Measurements from ENCODE around the gene KRT35.

KRT35 gene

GRCh38 chr17:41481036-41481435, at the start of gene KRT35:
TSS of gene KRT35 (minus strand) at chr17:41481151. CDS start at chr17:41481097, 54 bp downstream.
- DNase-seq (ENCODE audit: low spot score): no peak

- peak; percentile 78 for DNase-seq (ENCODE audit: low spot score)
Observed at GRCh38 chr17:41530062-41531048, 49.4 kb upstream of the KRT35 start.

GRCh38 chr17:41529491-41529915, 48.6 kb upstream of the KRT35 start:
- DNase-seq (ENCODE audit: low spot score): no peak

- DNase-seq (ENCODE audit: low spot score): no peak
Observed at GRCh38 chr17:41528959-41529353, 48.0 kb upstream of the KRT35 start.

GRCh38 chr17:41527063-41528023, 46.4 kb upstream of the KRT35 start:
- no peak for DNase-seq (ENCODE audit: low spot score)

GRCh38 chr17:41524261-41524660, 43.3 kb upstream of the KRT35 start:
- no peak for DNase-seq (ENCODE audit: low spot score)

- no peak for DNase-seq (ENCODE audit: low spot score)
Observed at GRCh38 chr17:41523787-41524186, 42.8 kb upstream of the KRT35 start.

GRCh38 chr17:41523225-41523593, 42.3 kb upstream of the KRT35 start:
- no peak for DNase-seq (ENCODE audit: low spot score)

GRCh38 chr17:41522301-41523224, 41.6 kb upstream of the KRT35 start:
- DNase-seq (ENCODE audit: low spot score): no peak

- peak; percentile 72 for DNase-seq (ENCODE audit: low spot score)
Observed at GRCh38 chr17:41521574-41522261, 40.8 kb upstream of the KRT35 start.

GRCh38 chr17:41520821-41521521, 40.0 kb upstream of the KRT35 start:
- no peak for DNase-seq (ENCODE audit: low spot score)

GRCh38 chr17:41519501-41520224, 38.7 kb upstream of the KRT35 start:
- no peak for DNase-seq (ENCODE audit: low spot score)

- no peak for DNase-seq (ENCODE audit: low spot score)
Observed at GRCh38 chr17:41518789-41519449, 38.0 kb upstream of the KRT35 start, which contains the start of gene KRT15. TSS of gene KRT15 (minus strand) at chr17:41518890. CDS start at chr17:41518827, 63 bp downstream.

GRCh38 chr17:41518031-41518430, 37.1 kb upstream of the KRT35 start:
- DNase-seq (ENCODE audit: low spot score): no peak

- DNase-seq (ENCODE audit: low spot score): no peak
Observed at GRCh38 chr17:41516830-41517283, 35.9 kb upstream of the KRT35 start.

GRCh38 chr17:41516147-41516829, 35.3 kb upstream of the KRT35 start:
- no peak for DNase-seq (ENCODE audit: low spot score)

- DNase-seq (ENCODE audit: low spot score): no peak
Observed at GRCh38 chr17:41513168-41513547, 32.2 kb upstream of the KRT35 start.

GRCh38 chr17:41512546-41513167, 31.7 kb upstream of the KRT35 start:
- no peak for DNase-seq (ENCODE audit: low spot score)
